ENCODE measurements around the gene PCDH12. TPM values are rescaled to one million over a fixed set of nuclear protein-coding genes. Genes with fewer than 3 reads are reported as not detected.

The PCDH12 gene
- total and polyA plus RNA-seq, 2 of the 8 experiments (the other 6 are each of a cell fraction or from before 2014, with no cell fraction given): 0.06 to 0.17 TPM

DNA sequence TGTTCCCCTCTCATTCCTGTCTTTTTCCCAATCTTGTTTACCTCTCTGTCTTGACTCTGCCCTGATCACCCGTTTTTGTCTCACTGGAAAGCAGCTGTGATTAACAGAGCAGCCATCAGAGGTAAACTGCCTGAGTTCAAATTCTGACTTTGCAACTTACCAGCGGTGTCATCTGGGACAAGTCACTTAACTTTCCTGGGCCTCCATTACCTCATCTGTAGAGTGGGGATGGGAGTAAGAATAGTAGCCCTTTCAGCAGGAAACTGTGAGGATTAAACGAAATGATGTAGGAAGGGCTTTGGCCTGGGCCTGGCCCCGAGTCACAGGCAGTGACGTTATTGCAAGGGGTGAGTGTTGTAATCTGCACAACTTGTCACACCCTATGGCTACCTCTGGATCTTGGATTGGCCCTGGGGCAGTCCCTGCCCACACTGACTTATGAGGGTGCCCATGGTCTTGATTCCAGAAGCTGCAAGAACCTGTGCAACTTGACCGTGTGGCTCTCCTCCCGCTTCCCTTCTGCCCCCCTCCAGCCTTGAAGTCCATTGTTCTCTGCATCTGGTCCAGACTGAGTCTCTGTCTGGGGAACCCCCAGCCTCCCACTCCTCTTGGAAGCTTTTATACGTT, 657 bp upstream of the PCDH12 start (continued):
- TF ChIP-seq KDM4A (IDR thresholded peaks at IDR 0.05; ENCODE audit: low read depth, low read length, severe bottlenecking) (no peak), BACH1 (IDR thresholded peaks at IDR 0.05; ENCODE audit: low read length) (no peak), ASH2L (IDR thresholded peaks at IDR 0.05; ENCODE audit: low read length) (no peak), CBX8 (IDR thresholded peaks at IDR 0.05; ENCODE audit: borderline replicate concordance, low read depth, low read length) (no peak), TAF1 (IDR thresholded peaks at IDR 0.05; ENCODE audit: low read depth, low read length) (no peak), CBX5 (IDR thresholded peaks at IDR 0.05; ENCODE audit: low read depth, low read length) (no peak), JUN (IDR thresholded peaks at IDR 0.05; ENCODE audit: low read depth, low read length) (no peak), KDM1A (IDR thresholded peaks at IDR 0.05; ENCODE audit: borderline replicate concordance, low read length) (no peak)
